Measurements from ENCODE around the gene RAG1.

The RAG1 gene

DNA sequence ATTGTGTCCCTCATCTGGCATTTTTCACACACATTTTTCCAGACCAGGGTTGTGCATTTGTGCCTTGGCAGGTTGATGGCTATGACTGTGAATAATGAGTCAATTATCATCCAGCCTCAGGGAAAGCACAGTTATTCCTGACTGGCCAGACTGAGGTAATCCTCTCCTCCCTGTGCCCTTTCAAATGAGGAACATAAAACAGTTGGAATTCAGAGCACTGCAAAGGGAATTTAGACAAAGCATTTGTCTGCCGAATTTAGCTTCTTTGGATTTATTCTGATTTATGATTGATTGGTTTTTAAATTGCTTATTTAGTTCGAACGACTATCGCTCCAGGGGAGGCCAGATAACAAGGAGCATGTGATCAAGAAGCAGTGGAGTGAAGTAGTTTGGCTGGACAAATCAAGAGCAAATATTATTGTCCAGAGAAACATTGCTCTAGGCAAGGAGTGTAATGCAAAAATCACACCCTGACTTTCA, 61.0 kb downstream of the RAG1 start:
- DNase-seq = no peak
